HG03039 (cell line): ENCODE data around the gene DDR2.
"Not testable (repeated sequence)": the region's sequence is repeated elsewhere in the genome, so short reads cannot be mapped to it uniquely, and the experiment has no call there.

Experiments used
- ATAC-seq: cut with Tn5 transposase; IDR thresholded peaks from one replicate; pipeline ENCODE4 v1.9.1; 2021; ENCODE audit warnings: mild to moderate bottlenecking, moderate library complexity; ENCODE audit not compliant: unreplicated experiment

DDR2 gene

GRCh38 chr1:162753998-162754585 is 121.8 kb downstream of the DDR2 start:
- no peak for ATAC-seq

GRCh38 chr1:162755306-162755705 is 123.0 kb downstream of the DDR2 start:
- no peak for ATAC-seq

GRCh38 chr1:162756523-162756922 is 124.3 kb downstream of the DDR2 start:
- no peak for ATAC-seq

- ATAC-seq, result no peak
Measured at GRCh38 chr1:162757476-162757875, 125.2 kb downstream of the DDR2 start.

- no peak for ATAC-seq
Measured at GRCh38 chr1:162765788-162766187, 133.5 kb downstream of the DDR2 start.

- ATAC-seq, result no peak
Measured at GRCh38 chr1:162772571-162773154, 140.4 kb downstream of the DDR2 start.

- no peak for ATAC-seq
Measured at GRCh38 chr1:162774007-162774406, 141.7 kb downstream of the DDR2 start.

GRCh38 chr1:162779043-162779442 is 146.8 kb downstream of the DDR2 start:
- no peak for ATAC-seq

GRCh38 chr1:162782671-162783070 is 150.4 kb downstream of the DDR2 start:
- ATAC-seq, result no peak

GRCh38 chr1:162784926-162785325 is 152.7 kb downstream of the DDR2 start:
- not testable (repeated sequence) for ATAC-seq

- ATAC-seq, result not testable (repeated sequence)
Measured at GRCh38 chr1:162788783-162789182, 156.5 kb downstream of the DDR2 start.

GRCh38 chr1:162790303-162790984 is 158.2 kb downstream of the DDR2 start, which contains the start of gene HSD17B7:
Gene HSD17B7, plus strand, starts transcription at chr1:162790702. Its CDS starts 99 bp downstream, at chr1:162790801.
- peak; percentile 100 for ATAC-seq

GRCh38 chr1:162790985-162791357 is 158.7 kb downstream of the DDR2 start:
- ATAC-seq, result peak; percentile 9

GRCh38 chr1:162794284-162794683 is 162.0 kb downstream of the DDR2 start:
- ATAC-seq, result not testable (repeated sequence)

GRCh38 chr1:162796617-162797279 is 164.5 kb downstream of the DDR2 start:
- ATAC-seq, result not testable (repeated sequence)

GRCh38 chr1:162799995-162800830 is 167.9 kb downstream of the DDR2 start:
- ATAC-seq, result not testable (repeated sequence)

- ATAC-seq, result not testable (repeated sequence)
Measured at GRCh38 chr1:162807503-162807902, 175.2 kb downstream of the DDR2 start.

GRCh38 chr1:162812357-162812756 is 180.1 kb downstream of the DDR2 start:
- not testable (repeated sequence) for ATAC-seq

- ATAC-seq, result not testable (repeated sequence)
Measured at GRCh38 chr1:162818136-162818535, 185.9 kb downstream of the DDR2 start.

- not testable (repeated sequence) for ATAC-seq
Measured at GRCh38 chr1:162818666-162819065, 186.4 kb downstream of the DDR2 start.
